Mesodermal cell (in vitro differentiated cells): ENCODE data around the gene TACR3.
"Not testable (repeated sequence)": the region's sequence is repeated elsewhere in the genome, so short reads cannot be mapped to it uniquely, and the experiment has no call there.

Source experiments
- H3K27ac ChIP-seq: 2 replicates; pipeline ENCODE4 v1.7.0; 2013; ENCODE audit warnings: mild to moderate bottlenecking, low read depth, low read length, moderate library complexity; ENCODE audit not compliant: severe bottlenecking
- H3K36me3 ChIP-seq: 2 replicates; pipeline ENCODE4 v1.7.1; 2013; ENCODE audit warnings: mild to moderate bottlenecking, low read length, moderate library complexity; ENCODE audit not compliant: control insufficient read depth, insufficient read depth
- H3K4me1 ChIP-seq: one replicate; pipeline ENCODE4 v1.7.1; 2013; ENCODE audit warnings: mild to moderate bottlenecking, low read length; ENCODE audit not compliant: insufficient read depth, control insufficient read depth, poor library complexity, severe bottlenecking
- H3K4me3 ChIP-seq: 2 replicates; pipeline ENCODE4 v1.7.0; 2013; ENCODE audit warnings: low read length, control low read depth, mild to moderate bottlenecking; ENCODE audit not compliant: insufficient read depth, poor library complexity, severe bottlenecking; ENCODE audit errors: extremely low read depth
- H3K9me3 ChIP-seq: 2 replicates; pipeline ENCODE4 v1.7.1; 2013; ENCODE audit warnings: mild to moderate bottlenecking, low read length, moderate library complexity; ENCODE audit not compliant: control insufficient read depth
- WGBS, 2 experiments: methylation state at CpG; one replicate each; pipeline ENCODE4 v1.1.5; 2013; ENCODE audit warnings: missing lambda C conversion rate in 2 of 2; ENCODE audit not compliant: insufficient coverage in 2 of 2; 5-methylcytosine and 5-hydroxymethylcytosine counted together

Gene TACR3

DNA sequence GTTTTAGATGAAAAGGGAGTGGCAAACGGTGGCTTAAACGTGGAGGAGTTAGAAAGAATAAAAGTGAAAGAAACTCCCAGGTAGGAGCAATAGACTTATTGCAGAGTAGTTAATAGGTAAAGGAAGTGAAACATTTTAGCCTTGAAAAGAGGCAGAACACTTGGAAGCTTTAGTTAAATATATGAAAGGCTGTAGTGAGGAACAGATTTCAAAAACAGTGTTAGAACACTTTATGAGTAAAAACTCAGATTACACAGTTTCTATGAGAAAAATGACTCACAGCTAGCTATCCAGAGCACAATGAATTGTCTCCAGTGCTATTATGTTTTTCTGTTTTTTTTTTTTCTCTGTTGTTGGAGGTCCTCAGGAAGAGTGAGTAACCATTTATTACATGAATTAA, 45.8 kb downstream of the TACR3 start:
- no peaks in the 10 kb centered on the region for H3K4me1 ChIP-seq
- H3K36me3 ChIP-seq, result no peaks in the 10 kb centered on the region
- no peak overlapping the region for H3K27ac ChIP-seq
- H3K9me3 ChIP-seq, result no peaks in the 10 kb centered on the region
- H3K4me3 ChIP-seq, result no peak overlapping the region
- 96% methylated on average over 2 of the region's 2 CpGs; no CpG with 5 or more reads in 1 of the 2 experiments for WGBS, 2 experiments

DNA sequence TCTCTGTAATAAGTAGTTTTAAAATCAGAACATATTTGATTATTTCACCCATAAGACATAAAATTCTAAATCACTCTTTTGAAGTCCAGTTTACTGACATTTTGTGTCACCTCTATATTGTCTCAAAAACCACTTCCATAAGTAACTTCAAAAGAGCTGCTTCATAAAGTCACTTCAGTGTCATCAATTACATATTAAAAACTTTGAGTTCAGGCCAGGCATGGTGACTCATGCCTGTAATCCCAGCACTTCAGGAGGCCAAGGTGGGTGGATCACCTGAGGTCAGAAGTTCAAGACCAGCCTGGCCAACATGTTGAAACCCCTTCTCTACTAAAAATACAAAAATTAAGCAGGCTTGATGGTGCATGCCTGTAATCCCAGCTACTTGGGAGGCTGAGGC, 53.0 kb downstream of the TACR3 start:
- not testable (repeated sequence) for H3K27ac ChIP-seq, H3K9me3 ChIP-seq, H3K36me3 ChIP-seq, H3K4me3 ChIP-seq, H3K4me1 ChIP-seq

DNA sequence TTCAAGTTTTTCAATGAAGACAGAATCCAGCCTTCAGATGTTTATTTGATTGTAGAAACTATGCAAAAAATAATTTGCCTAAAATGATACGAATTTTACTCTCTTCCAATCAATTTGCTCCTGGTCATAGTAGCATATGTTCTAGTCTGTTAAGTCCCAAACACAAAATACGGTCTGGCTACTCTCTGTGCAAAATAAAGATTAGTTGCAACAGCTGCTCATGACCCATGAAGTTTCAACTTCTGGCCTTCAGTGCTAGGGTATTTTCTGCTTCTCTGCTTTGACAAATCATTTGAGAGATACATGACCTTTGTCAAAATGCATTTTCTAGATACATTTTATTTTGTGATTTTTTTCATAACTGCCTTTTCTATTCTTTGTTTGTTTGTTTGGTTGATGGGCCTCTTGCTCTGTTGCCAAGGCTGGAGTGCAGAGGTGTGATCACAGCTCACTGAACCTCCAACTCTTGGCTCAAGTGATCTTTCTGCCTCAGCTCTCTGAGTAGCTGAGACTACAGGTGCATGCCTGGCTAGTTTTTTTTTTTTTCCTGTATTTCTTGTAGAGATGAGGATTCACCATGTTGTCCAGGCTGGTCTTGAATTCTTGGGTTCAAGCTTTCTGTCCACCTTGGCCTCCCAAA, 55.2 kb downstream of the TACR3 start:
- 88 to 100% methylated on average over 1 of the region's 2 CpGs for WGBS, 2 experiments
- no peak overlapping the region for H3K4me3 ChIP-seq

DNA sequence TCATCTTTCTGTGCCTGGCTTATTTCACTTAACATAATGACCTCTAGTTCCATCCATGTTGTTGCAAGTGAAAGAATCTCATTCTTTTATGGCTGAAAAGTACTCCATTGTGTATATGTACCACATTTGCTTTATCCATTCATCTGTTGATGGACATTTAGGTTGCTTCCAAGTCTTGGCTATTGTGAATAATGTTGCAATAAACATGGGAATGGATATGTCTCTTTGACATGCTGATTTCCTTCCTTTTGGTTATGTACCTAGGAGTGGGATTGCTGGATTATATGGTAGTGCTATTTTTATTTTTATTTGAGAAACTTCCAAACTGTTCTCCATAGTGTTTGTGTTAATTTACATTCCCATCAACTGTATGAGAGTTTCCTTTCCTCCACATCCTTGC, 71.2 kb downstream of the TACR3 start:
- Histone ChIP-seq H3K9me3 (no peaks in the 10 kb centered on the region), H3K4me3 (no peak overlapping the region), H3K27ac (no peak overlapping the region), H3K36me3 (no peaks in the 10 kb centered on the region), H3K4me1 (no peaks in the 10 kb centered on the region)

More for the DNA sequence above, 55.2 kb downstream of the TACR3 start:
- Histone ChIP-seq H3K27ac (no peak overlapping the region), H3K9me3 (no peaks in the 10 kb centered on the region), H3K36me3 (no peaks in the 10 kb centered on the region), H3K4me1 (no peaks in the 10 kb centered on the region)

DNA sequence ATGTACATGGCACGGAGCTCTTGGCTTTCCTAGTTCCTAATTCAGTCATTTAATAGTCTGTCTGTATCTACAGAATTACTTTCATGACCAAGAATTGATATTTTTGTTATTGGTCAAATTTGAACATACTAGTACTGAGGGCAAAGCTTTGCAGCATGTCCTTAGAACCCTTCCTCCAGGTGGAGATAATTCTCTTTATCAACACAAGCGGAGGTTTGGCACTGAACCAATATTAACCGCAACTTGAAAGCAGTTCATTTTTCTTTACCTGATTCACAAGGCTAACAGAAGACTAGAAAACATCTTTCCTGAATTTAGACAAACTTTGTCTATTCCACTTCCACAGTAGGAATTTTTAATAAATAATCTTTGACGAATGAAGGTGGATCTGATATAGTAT, 73.8 kb downstream of the TACR3 start:
- Histone ChIP-seq H3K9me3 (no peaks in the 10 kb centered on the region), H3K27ac (no peak overlapping the region), H3K4me3 (no peak overlapping the region), H3K4me1 (no peaks in the 10 kb centered on the region), H3K36me3 (no peaks in the 10 kb centered on the region)
- WGBS, 2 experiments, result 100% methylated on average over 1 of the region's 4 CpGs

DNA sequence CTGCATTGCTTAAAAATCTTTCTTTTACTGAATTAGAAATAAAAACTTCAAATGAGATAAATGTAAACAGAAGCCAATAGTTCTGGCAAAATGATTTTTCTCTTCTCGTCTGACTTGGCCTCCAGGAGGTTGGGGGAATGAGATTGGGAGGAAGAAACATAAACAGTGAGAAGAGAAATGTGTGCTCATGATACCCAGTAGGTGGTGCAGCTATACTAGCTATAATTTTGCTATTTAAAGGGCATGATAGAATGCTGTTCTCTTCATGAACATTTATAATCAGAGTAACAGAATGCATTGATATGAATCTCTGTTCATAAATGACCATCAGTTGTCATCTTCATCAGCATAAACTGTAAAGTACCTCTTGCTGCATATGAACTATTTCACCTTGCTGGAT, 85.5 kb downstream of the TACR3 start:
- WGBS, 2 experiments, result 71% methylated on average over 1 of the region's 1 CpG; no CpG with 5 or more reads in 1 of the 2 experiments
- Histone ChIP-seq H3K4me1 (no peaks in the 10 kb centered on the region), H3K4me3 (no peak overlapping the region), H3K36me3 (no peaks in the 10 kb centered on the region), H3K9me3 (no peaks in the 10 kb centered on the region), H3K27ac (no peak overlapping the region)

DNA sequence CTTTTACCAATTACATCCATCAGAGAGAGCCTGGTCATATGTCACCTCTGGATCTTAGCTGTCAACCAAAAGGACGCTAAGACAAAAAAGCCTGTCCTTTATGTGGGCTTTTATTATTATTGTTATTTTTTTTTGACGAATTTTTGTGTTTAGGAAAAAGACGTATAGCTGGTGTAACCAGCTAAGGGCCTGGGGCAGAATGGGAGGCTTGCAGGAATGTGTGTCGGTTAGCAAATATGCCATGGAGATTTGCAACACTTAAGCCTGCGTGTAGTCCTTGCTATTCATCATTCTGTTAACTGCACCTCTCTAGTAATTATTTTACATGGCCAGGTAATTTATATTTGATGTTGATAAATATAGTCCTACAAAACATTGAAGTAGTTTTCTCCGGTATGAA, 93.5 kb downstream of the TACR3 start:
- Histone ChIP-seq H3K9me3 (no peaks in the 10 kb centered on the region), H3K36me3 (no peaks in the 10 kb centered on the region), H3K4me3 (no peak overlapping the region), H3K27ac (no peak overlapping the region), H3K4me1 (no peaks in the 10 kb centered on the region)
- 95 to 97% methylated on average over 3 of the region's 6 CpGs for WGBS, 2 experiments

DNA sequence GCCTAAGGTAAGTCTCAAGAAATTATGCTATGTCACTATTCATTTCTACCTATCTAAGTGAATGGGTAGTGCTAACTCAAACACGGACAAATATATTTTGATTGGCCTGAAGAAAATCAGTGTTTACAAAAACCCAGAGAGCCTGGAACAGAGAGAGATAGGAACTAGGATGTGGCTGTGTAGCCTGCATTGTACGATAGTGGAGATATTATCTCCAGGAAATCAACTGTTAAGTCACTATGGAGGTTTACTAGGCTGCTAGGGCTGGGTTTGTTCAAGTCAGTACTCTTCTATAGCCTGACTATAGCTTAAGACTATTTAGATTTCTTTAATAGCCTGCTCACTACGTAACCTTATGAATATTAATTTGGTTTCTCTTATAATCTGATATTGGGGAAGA, 127.9 kb downstream of the TACR3 start:
- 83 to 93% methylated on average over 1 to 2 of the region's 3 CpGs for WGBS, 2 experiments
- Histone ChIP-seq H3K9me3 (no peaks in the 10 kb centered on the region), H3K27ac (no peak overlapping the region)

DNA sequence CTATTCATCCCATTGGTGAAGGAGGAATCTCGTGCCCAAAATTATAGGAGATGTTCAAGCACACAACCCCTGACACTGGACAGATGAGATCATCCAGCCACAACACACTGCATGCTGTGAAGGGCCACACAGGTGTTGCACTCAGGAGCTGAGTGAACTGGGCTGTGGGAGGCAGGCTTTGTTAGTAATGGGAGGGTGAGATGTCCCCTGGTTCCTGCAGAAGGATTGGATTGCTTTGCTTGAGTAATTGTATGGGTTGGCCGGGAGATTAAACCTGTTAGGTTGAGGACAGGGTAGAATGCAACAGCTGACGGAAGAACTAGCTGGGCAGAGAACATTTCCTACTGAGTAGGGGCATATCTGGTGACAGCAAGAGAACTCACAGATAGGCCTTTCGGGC, 152.2 kb downstream of the TACR3 start:
- WGBS, 2 experiments, result 87 to 91% methylated on average over 3 of the region's 4 CpGs
- H3K27ac ChIP-seq, result no peak overlapping the region
- no peak overlapping the region for H3K4me3 ChIP-seq
- H3K9me3 ChIP-seq, result no peaks in the 10 kb centered on the region
- no peaks in the 10 kb centered on the region for H3K36me3 ChIP-seq
- no peaks in the 10 kb centered on the region for H3K4me1 ChIP-seq

More for the DNA sequence above, 127.9 kb downstream of the TACR3 start:
- H3K4me1 ChIP-seq, result no peaks in the 10 kb centered on the region
- H3K36me3 ChIP-seq, result no peaks in the 10 kb centered on the region
- H3K4me3 ChIP-seq, result no peak overlapping the region

DNA sequence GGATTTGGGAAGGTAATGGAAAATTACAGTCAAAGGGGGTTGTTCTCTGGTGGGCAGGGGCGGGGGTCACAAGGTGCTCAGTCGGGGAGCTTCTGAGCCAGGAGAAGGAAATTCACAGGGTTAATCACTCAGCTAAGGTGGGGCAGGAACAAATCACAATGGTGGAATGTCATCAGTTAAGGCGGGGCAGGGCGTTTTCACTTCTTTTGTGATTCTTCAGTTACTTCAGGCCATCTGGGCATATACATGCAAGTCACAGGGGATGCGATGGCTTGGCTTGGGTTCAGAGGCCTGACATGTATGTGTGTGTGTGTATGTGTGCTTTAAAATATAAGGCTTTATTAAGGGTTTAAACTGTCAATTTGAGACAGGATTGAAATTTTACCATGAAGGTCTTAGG, 160.6 kb downstream of the TACR3 start:
- WGBS, 2 experiments, result 40% methylated on average over 2 of the region's 5 CpGs; no CpG with 5 or more reads in 1 of the 2 experiments

More for the DNA sequence above, 160.6 kb downstream of the TACR3 start:
- H3K4me3 ChIP-seq, H3K4me1 ChIP-seq, H3K9me3 ChIP-seq, H3K27ac ChIP-seq, H3K36me3 ChIP-seq: not testable (repeated sequence)
